COR-L47 (cell line): Measurements from ENCODE around the gene CD83.
A peak's percentile ranks its signal among the peaks of the same experiment; 100 is the strongest.

ENCODE experiments used
- DNase-seq: peaks from one replicate; lab custom pipeline; 2025; lab: John Stamatoyannopoulos, UW

CD83 gene

GRCh38 chr6:14126191-14126590 is 8.6 kb downstream of the CD83 start:
- DNase-seq = no peak

- DNase-seq = no peak
These were observed 10.0 kb downstream of the CD83 start for GRCh38 chr6:14127611-14128010.

- no peak for DNase-seq
These were observed 10.4 kb downstream of the CD83 start for GRCh38 chr6:14128012-14128411.

GRCh38 chr6:14128746-14129145 is 11.2 kb downstream of the CD83 start:
- DNase-seq = no peak

GRCh38 chr6:14129575-14129974 is 12.0 kb downstream of the CD83 start:
- peak; percentile 62 for DNase-seq

GRCh38 chr6:14130435-14131075 is 13.0 kb downstream of the CD83 start:
- no peak for DNase-seq

- DNase-seq = no peak
These were observed 14.0 kb downstream of the CD83 start for GRCh38 chr6:14131579-14131978.

GRCh38 chr6:14132244-14132920 is 14.8 kb downstream of the CD83 start:
- no peak for DNase-seq

- no peak for DNase-seq
These were observed 15.3 kb downstream of the CD83 start for GRCh38 chr6:14132921-14133275.

- DNase-seq = no peak
These were observed 16.8 kb downstream of the CD83 start for GRCh38 chr6:14134211-14134910.

GRCh38 chr6:14135893-14136539 is 18.4 kb downstream of the CD83 start:
- DNase-seq = no peak

- no peak for DNase-seq
These were observed 21.2 kb downstream of the CD83 start for GRCh38 chr6:14138701-14139215.

GRCh38 chr6:14141351-14142062 is 23.9 kb downstream of the CD83 start:
- DNase-seq = no peak

GRCh38 chr6:14142063-14142450 is 24.5 kb downstream of the CD83 start:
- no peak for DNase-seq

GRCh38 chr6:14142511-14143223 is 25.1 kb downstream of the CD83 start:
- DNase-seq = no peak

GRCh38 chr6:14143305-14143704 is 25.7 kb downstream of the CD83 start:
- no peak for DNase-seq

- DNase-seq = peak; percentile 43
These were observed 27.1 kb downstream of the CD83 start for GRCh38 chr6:14144678-14145113.

- no peak for DNase-seq
These were observed 29.0 kb downstream of the CD83 start for GRCh38 chr6:14146506-14147096.

- DNase-seq = no peak
These were observed 30.3 kb downstream of the CD83 start for GRCh38 chr6:14147891-14148290.

- DNase-seq = no peak
These were observed 30.9 kb downstream of the CD83 start for GRCh38 chr6:14148471-14148870.
